Stimulated activated effector memory CD8-positive, alpha-beta T cell treated with anti-CD3 and anti-CD28 coated beads, Interleukin-12 subunit alpha, Interleukin-12 subunit beta, amount 100 ng/mL, for 72 hours (primary cell): ENCODE measurements around the gene FYN.

Experiments used
- ATAC-seq: fragments of 150-1000 bp; cut with Tn5 transposase; 2 replicates; pipeline ENCODE4 v1.10.0; 2021
- DNase-seq, 2 donors: peaks; one replicate each; pipeline ENCODE4 v3.0.0; 2021 to 2022; ENCODE audit warnings: low spot score in 2 of 2
- H3K27ac Mint-ChIP-seq: one replicate; pipeline ENCODE4 v1.8.0; 2022; ENCODE audit warnings: mild to moderate bottlenecking, mixed read lengths
- H3K36me3 Mint-ChIP-seq: one replicate; pipeline ENCODE4 v1.8.0; 2022; ENCODE audit warnings: mild to moderate bottlenecking, mixed read lengths
- H3K4me1 Mint-ChIP-seq: one replicate; pipeline ENCODE4 v1.8.0; 2022; ENCODE audit warnings: mixed read lengths
- H3K4me3 Mint-ChIP-seq: one replicate; pipeline ENCODE4 v1.8.0; 2022; ENCODE audit warnings: mild to moderate bottlenecking, mixed read lengths
- H3K9me3 Mint-ChIP-seq: one replicate; pipeline ENCODE4 v1.8.0; 2022; ENCODE audit warnings: mixed read lengths

Gene FYN

GRCh38 chr6:111703723-111704122 lies 169.5 kb downstream of the FYN start:
- peaks cover 25% of the 10 kb centered on the region for H3K4me1 Mint-ChIP-seq
- H3K27ac Mint-ChIP-seq: peak overlapping the region; percentile 69
- no peak overlapping the region for H3K4me3 Mint-ChIP-seq
- peaks cover 100% of the 10 kb centered on the region for H3K36me3 Mint-ChIP-seq
- DNase-seq (no peak), ATAC-seq (no peak)
- no peaks in the 10 kb centered on the region for H3K9me3 Mint-ChIP-seq

- DNase-seq: no peak
- H3K27ac Mint-ChIP-seq: no peak overlapping the region
- peaks cover 100% of the 10 kb centered on the region for H3K36me3 Mint-ChIP-seq
- no peak for ATAC-seq
- H3K4me3 Mint-ChIP-seq: no peak overlapping the region
- H3K4me1 Mint-ChIP-seq: peaks cover 15% of the 10 kb centered on the region
- H3K9me3 Mint-ChIP-seq: no peaks in the 10 kb centered on the region
These were observed 171.0 kb downstream of the FYN start for GRCh38 chr6:111702268-111702667.

- Mint-ChIP-seq H3K36me3 (peaks cover 100% of the 10 kb centered on the region), H3K27ac (no peak overlapping the region), H3K4me3 (no peak overlapping the region), H3K4me1 (peaks cover 17% of the 10 kb centered on the region), H3K9me3 (no peaks in the 10 kb centered on the region)
- DNase-seq (no peak), ATAC-seq (no peak)
These were observed 172.1 kb downstream of the FYN start for GRCh38 chr6:111701146-111701545.

GRCh38 chr6:111700135-111700690 lies 173.0 kb downstream of the FYN start:
- no peak for DNase-seq
- H3K36me3 Mint-ChIP-seq: peaks cover 100% of the 10 kb centered on the region
- peak overlapping the region; percentile 78 for H3K27ac Mint-ChIP-seq
- peaks cover 26% of the 10 kb centered on the region for H3K4me1 Mint-ChIP-seq
- ATAC-seq: no peak
- no peaks in the 10 kb centered on the region for H3K9me3 Mint-ChIP-seq
- no peak overlapping the region for H3K4me3 Mint-ChIP-seq

GRCh38 chr6:111699123-111699522 lies 174.1 kb downstream of the FYN start:
- Mint-ChIP-seq H3K4me1 (peaks cover 30% of the 10 kb centered on the region), H3K27ac (peak overlapping the region; percentile 78), H3K36me3 (peaks cover 100% of the 10 kb centered on the region), H3K4me3 (no peak overlapping the region), H3K9me3 (no peaks in the 10 kb centered on the region)
- DNase-seq (no peak), ATAC-seq (no peak)

- no peaks in the 10 kb centered on the region for H3K9me3 Mint-ChIP-seq
- H3K4me3 Mint-ChIP-seq: no peak overlapping the region
- H3K36me3 Mint-ChIP-seq: peaks cover 100% of the 10 kb centered on the region
- H3K4me1 Mint-ChIP-seq: peaks cover 51% of the 10 kb centered on the region
- peak overlapping the region; percentile 48 for H3K27ac Mint-ChIP-seq
- ATAC-seq: no peak
- DNase-seq: no peak
These were observed 176.4 kb downstream of the FYN start for GRCh38 chr6:111696814-111697213.

GRCh38 chr6:111692327-111693164 lies 180.7 kb downstream of the FYN start:
- peaks cover 65% of the 10 kb centered on the region for H3K4me1 Mint-ChIP-seq
- no peaks in the 10 kb centered on the region for H3K9me3 Mint-ChIP-seq
- no peak overlapping the region for H3K4me3 Mint-ChIP-seq
- H3K27ac Mint-ChIP-seq: peak overlapping the region; percentile 75
- ATAC-seq: no peak
- DNase-seq: no peak
- H3K36me3 Mint-ChIP-seq: peaks cover 100% of the 10 kb centered on the region

GRCh38 chr6:111691345-111692225 lies 181.7 kb downstream of the FYN start:
- Mint-ChIP-seq H3K4me1 (peaks cover 73% of the 10 kb centered on the region), H3K36me3 (peaks cover 100% of the 10 kb centered on the region), H3K9me3 (no peaks in the 10 kb centered on the region), H3K4me3 (no peak overlapping the region), H3K27ac (peak overlapping the region; percentile 80)
- no peak for ATAC-seq
- no peak for DNase-seq

GRCh38 chr6:111689946-111690345 lies 183.3 kb downstream of the FYN start:
- H3K36me3 Mint-ChIP-seq: peaks cover 100% of the 10 kb centered on the region
- no peak for DNase-seq

GRCh38 chr6:111689419-111689818 lies 183.8 kb downstream of the FYN start:
- Mint-ChIP-seq H3K9me3 (no peaks in the 10 kb centered on the region), H3K4me3 (no peak overlapping the region), H3K27ac (peak overlapping the region; percentile 80), H3K36me3 (peaks cover 100% of the 10 kb centered on the region), H3K4me1 (peaks cover 82% of the 10 kb centered on the region)
- ATAC-seq (no peak), DNase-seq (no peak)

More at GRCh38 chr6:111689946-111690345, 183.3 kb downstream of the FYN start:
- Mint-ChIP-seq H3K4me1 (peaks cover 77% of the 10 kb centered on the region), H3K9me3 (no peaks in the 10 kb centered on the region), H3K27ac (peak overlapping the region; percentile 80), H3K4me3 (no peak overlapping the region)
- ATAC-seq: no peak

GRCh38 chr6:111688331-111688730 lies 184.9 kb downstream of the FYN start:
- H3K4me3 Mint-ChIP-seq: no peak overlapping the region
- H3K36me3 Mint-ChIP-seq: peaks cover 100% of the 10 kb centered on the region
- H3K4me1 Mint-ChIP-seq: peaks cover 84% of the 10 kb centered on the region
- DNase-seq: no peak
- no peak for ATAC-seq
- H3K27ac Mint-ChIP-seq: peak overlapping the region; percentile 90
- no peaks in the 10 kb centered on the region for H3K9me3 Mint-ChIP-seq

GRCh38 chr6:111687652-111688051 lies 185.6 kb downstream of the FYN start:
- Mint-ChIP-seq H3K4me1 (peaks cover 84% of the 10 kb centered on the region), H3K27ac (peak overlapping the region; percentile 90), H3K9me3 (no peaks in the 10 kb centered on the region), H3K4me3 (no peak overlapping the region), H3K36me3 (peaks cover 100% of the 10 kb centered on the region)
- ATAC-seq (no peak), DNase-seq (no peak)

GRCh38 chr6:111686932-111687266 lies 186.4 kb downstream of the FYN start:
- H3K4me1 Mint-ChIP-seq: peaks cover 84% of the 10 kb centered on the region
- no peak overlapping the region for H3K4me3 Mint-ChIP-seq
- DNase-seq (no peak), ATAC-seq (no peak)
- H3K36me3 Mint-ChIP-seq: peaks cover 100% of the 10 kb centered on the region
- no peaks in the 10 kb centered on the region for H3K9me3 Mint-ChIP-seq
- H3K27ac Mint-ChIP-seq: peak overlapping the region; percentile 90

- peaks cover 100% of the 10 kb centered on the region for H3K36me3 Mint-ChIP-seq
- peaks cover 84% of the 10 kb centered on the region for H3K4me1 Mint-ChIP-seq
- H3K4me3 Mint-ChIP-seq: no peak overlapping the region
- DNase-seq (no peak), ATAC-seq (no peak)
- no peaks in the 10 kb centered on the region for H3K9me3 Mint-ChIP-seq
- H3K27ac Mint-ChIP-seq: peak overlapping the region; percentile 90
These were observed 186.9 kb downstream of the FYN start for GRCh38 chr6:111686249-111686931.

- Mint-ChIP-seq H3K36me3 (peaks cover 100% of the 10 kb centered on the region), H3K4me1 (peaks cover 85% of the 10 kb centered on the region), H3K4me3 (no peak overlapping the region), H3K9me3 (no peaks in the 10 kb centered on the region), H3K27ac (peak overlapping the region; percentile 90)
- DNase-seq (no peak), ATAC-seq (no peak)
These were observed 187.7 kb downstream of the FYN start for GRCh38 chr6:111685526-111685925.
